Astrocyte of the spinal cord (primary cell): Measurements from ENCODE around the gene TFIP11.
"Not testable (repeated sequence)": the region's sequence is repeated elsewhere in the genome, so short reads cannot be mapped to it uniquely, and the experiment has no call there.

ENCODE experiments used
- DNase-seq: peaks from one replicate; pipeline ENCODE4 v3.0.0; 2011; ENCODE audit warnings: low read depth, low spot score
- H3K4me3 ChIP-seq: 2 replicates; pipeline ENCODE4 v1.5.1; 2011; ENCODE audit warnings: low read depth, mild to moderate bottlenecking, low read length, moderate library complexity
- CTCF ChIP-seq: IDR thresholded peaks from 2 replicates; pipeline ENCODE4 v1.5.1; 2012; ENCODE audit warnings: low read depth, mild to moderate bottlenecking, low read length, inconsistent platforms
- in situ Hi-C: cut with HindIII; loops from 2 replicates; pipeline ENCODE4 v1.10.0; 2017; ENCODE audit warnings: low sequenced_read_pairs

Gene TFIP11

GRCh38 chr22:26534874-26535602 lies 22.8 kb upstream of the TFIP11 start:
- DNase-seq = no peak
- in situ Hi-C loops = no loop called here
- H3K4me3 ChIP-seq = no peak overlapping the region
- no peak for TF ChIP-seq CTCF

DNA sequence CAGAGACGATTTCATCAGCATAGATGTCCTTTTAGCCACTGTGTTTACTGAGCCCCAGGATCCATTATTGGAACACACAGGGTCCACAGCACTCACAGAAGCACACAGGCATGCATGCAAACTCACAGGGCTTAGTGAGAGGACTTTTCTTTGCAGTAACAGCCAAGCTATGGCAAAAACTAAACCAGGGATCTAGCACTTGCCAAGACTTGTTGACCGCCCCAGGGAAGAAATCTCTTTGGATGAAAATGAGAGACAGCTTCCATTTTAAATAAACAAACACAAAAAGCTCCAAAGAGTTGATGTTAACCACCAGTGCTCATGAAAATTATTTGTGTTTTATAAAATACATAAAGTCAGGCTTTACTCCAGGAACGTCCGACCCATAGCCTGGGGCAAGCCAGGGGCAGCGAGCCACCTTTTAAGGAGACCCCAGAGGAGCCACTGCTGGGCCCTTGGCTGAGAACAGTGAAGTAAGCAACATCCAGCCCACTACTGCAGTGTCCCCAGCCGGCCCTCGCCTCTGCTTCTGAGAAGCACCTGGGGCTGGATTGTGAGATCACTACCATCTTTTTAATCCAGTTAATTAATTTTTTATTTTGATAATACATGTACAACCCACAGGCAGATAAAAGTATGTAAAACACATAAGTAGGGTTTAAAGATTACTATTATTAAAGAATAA lies 22.0 kb upstream of the TFIP11 start:
- no peak for TF ChIP-seq CTCF
- in situ Hi-C loops = no loop called here
- DNase-seq = no peak

GRCh38 chr22:26529345-26529744 lies 17.1 kb upstream of the TFIP11 start:
- in situ Hi-C loops = no loop called here
- no peak overlapping the region for H3K4me3 ChIP-seq
- DNase-seq = no peak
- TF ChIP-seq CTCF = no peak

More for the DNA sequence above, 22.0 kb upstream of the TFIP11 start:
- no peak overlapping the region for H3K4me3 ChIP-seq

- in situ Hi-C loops, DNase-seq: not testable (repeated sequence)
These were observed 16.2 kb upstream of the TFIP11 start for GRCh38 chr22:26528518-26528917.

DNA sequence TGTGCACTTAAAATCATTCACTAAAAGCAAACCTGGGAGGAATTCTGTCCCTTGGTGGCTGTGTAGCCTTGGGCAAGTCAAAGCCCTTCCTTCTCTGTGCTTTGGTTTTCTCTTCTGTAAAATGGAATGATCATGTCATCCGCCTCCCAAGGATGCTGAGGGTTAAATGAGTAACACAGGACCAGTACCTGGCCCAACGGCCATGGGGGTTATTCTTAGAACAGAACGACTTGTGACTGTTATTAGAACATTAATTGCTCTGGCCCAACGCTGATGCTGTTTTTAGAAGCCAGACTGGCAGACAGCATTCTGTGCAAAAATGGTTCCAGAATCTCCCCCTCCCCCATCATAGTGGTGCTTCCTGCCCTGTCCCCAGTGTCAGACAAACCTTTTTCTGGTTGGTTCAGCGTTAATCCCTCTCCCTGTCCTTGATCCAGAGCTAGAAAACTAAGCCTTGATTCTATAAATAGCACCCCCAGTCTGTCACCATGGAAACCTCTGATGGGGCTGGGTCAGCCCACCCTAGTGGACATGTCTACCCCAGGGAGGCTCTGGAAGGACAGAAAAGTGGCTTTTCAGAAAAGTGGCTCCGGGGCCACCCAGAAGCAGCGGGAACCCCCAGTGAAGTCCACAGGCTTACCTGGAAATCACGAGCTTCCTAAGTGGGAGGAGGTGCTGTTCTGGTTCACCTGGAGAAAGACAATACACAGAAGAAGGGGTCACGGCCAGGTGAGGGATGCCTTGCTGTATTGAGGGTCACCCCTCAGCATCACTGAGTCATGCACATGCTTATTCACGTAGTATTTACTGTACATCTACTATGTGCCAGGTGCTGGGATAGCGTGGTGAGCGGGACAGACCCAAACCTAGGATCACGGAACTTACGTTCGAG lies 15.5 kb upstream of the TFIP11 start:
- in situ Hi-C loops = no loop called here
- DNase-seq = no peak
- no peak for TF ChIP-seq CTCF
- H3K4me3 ChIP-seq = no peak overlapping the region

More at GRCh38 chr22:26528518-26528917, 16.2 kb upstream of the TFIP11 start:
- H3K4me3 ChIP-seq = not testable (repeated sequence)

- DNase-seq = no peak
These were observed 14.9 kb upstream of the TFIP11 start for GRCh38 chr22:26527167-26527566.

More at GRCh38 chr22:26527167-26527566, 14.9 kb upstream of the TFIP11 start:
- no peak for TF ChIP-seq CTCF
- in situ Hi-C loops = no loop called here
- no peak overlapping the region for H3K4me3 ChIP-seq
